Trophoblast cell (in vitro differentiated cells and primary cell): ENCODE data around the gene MT1H.

ENCODE experiments used
- DNase-seq, 2 donors: peaks; one replicate each; pipeline ENCODE4 v3.0.0-alpha.2; 2016
- H2AFZ ChIP-seq: 2 replicates; pipeline ENCODE4 v1.6.1; 2013; ENCODE audit warnings: low read length, moderate library complexity, mild to moderate bottlenecking; ENCODE audit not compliant: insufficient read depth, poor library complexity
- H2AK5ac ChIP-seq: 2 replicates; pipeline ENCODE4 v1.6.1; 2013; ENCODE audit warnings: mild to moderate bottlenecking, low read length
- H2BK120ac ChIP-seq: 2 replicates; pipeline ENCODE4 v1.6.1; 2013; ENCODE audit warnings: low read length, mild to moderate bottlenecking, moderate library complexity; ENCODE audit not compliant: insufficient read depth, poor library complexity
- H2BK12ac ChIP-seq: 2 replicates; pipeline ENCODE4 v1.6.1; 2013; ENCODE audit warnings: mild to moderate bottlenecking, low read length, moderate library complexity
- H2BK5ac ChIP-seq: 2 replicates; pipeline ENCODE4 v1.6.1; 2013; ENCODE audit warnings: low read length, low read depth, moderate library complexity, mild to moderate bottlenecking; ENCODE audit not compliant: poor library complexity
- H3K14ac ChIP-seq: 2 replicates; pipeline ENCODE4 v1.6.1; 2013; ENCODE audit warnings: mild to moderate bottlenecking, low read length
- H3K18ac ChIP-seq: 2 replicates; pipeline ENCODE4 v1.6.1; 2013; ENCODE audit warnings: mild to moderate bottlenecking, low read length
- H3K23ac ChIP-seq: 2 replicates; pipeline ENCODE4 v1.6.1; 2013; ENCODE audit warnings: low read length
- H3K27ac ChIP-seq: 2 replicates; pipeline ENCODE4 v1.5.1; 2013; ENCODE audit warnings: low read depth, mild to moderate bottlenecking, inconsistent platforms, low read length, moderate library complexity
- H3K27me3 ChIP-seq: 2 replicates; pipeline ENCODE4 v1.6.1; 2013; ENCODE audit warnings: inconsistent platforms, mild to moderate bottlenecking, low read length, moderate library complexity; ENCODE audit not compliant: insufficient read depth
- H3K36me3 ChIP-seq, 2 experiments: 1 replicate in 1 of 2; 2 replicates in 1 of 2; pipeline ENCODE4 v1.6.1; 2013; ENCODE audit warnings: low read length in 2 of 2, mild to moderate bottlenecking in 2 of 2, moderate library complexity in 1 of 2; ENCODE audit not compliant: insufficient read depth in 2 of 2, control insufficient read depth in 1 of 2
- H3K4ac ChIP-seq: 2 replicates; pipeline ENCODE4 v1.6.1; 2013; ENCODE audit warnings: low read depth, mild to moderate bottlenecking, low read length, moderate library complexity
- H3K4me1 ChIP-seq, 2 experiments: 1 replicate in 1 of 2; 2 replicates in 1 of 2; pipeline ENCODE4 v1.6.1; 2013; ENCODE audit warnings: low read length in 2 of 2, mild to moderate bottlenecking in 2 of 2, moderate library complexity in 1 of 2; ENCODE audit not compliant: insufficient read depth in 2 of 2, control insufficient read depth in 1 of 2
- H3K4me2 ChIP-seq: 2 replicates; pipeline ENCODE4 v1.6.1; 2013; ENCODE audit warnings: inconsistent platforms, mild to moderate bottlenecking, low read length, moderate library complexity
- H3K4me3 ChIP-seq: 2 replicates; pipeline ENCODE4 v1.5.1; 2013; ENCODE audit warnings: mild to moderate bottlenecking, low read depth, low read length, inconsistent platforms
- H3K79me1 ChIP-seq: one replicate; pipeline ENCODE4 v1.6.1; 2013; ENCODE audit warnings: low read length
- H3K79me2 ChIP-seq: 2 replicates; pipeline ENCODE4 v1.6.1; 2013; ENCODE audit warnings: low read length, mild to moderate bottlenecking; ENCODE audit not compliant: control insufficient read depth, insufficient read depth, poor library complexity
- H3K9ac ChIP-seq: 2 replicates; pipeline ENCODE4 v1.6.1; 2013; ENCODE audit warnings: mild to moderate bottlenecking, low read length
- H3K9me3 ChIP-seq: 2 replicates; pipeline ENCODE4 v1.6.1; 2013; ENCODE audit warnings: low read depth, mild to moderate bottlenecking, control low read depth, inconsistent platforms, low read length; ENCODE audit not compliant: insufficient read depth
- H4K12ac ChIP-seq: 2 replicates; pipeline ENCODE4 v1.6.1; 2013; ENCODE audit warnings: low read depth, mild to moderate bottlenecking, low read length, moderate library complexity
- H4K8ac ChIP-seq: 2 replicates; pipeline ENCODE4 v1.6.1; 2013; ENCODE audit warnings: low read depth, mild to moderate bottlenecking, low read length, moderate library complexity
- H4K91ac ChIP-seq: one replicate; pipeline ENCODE4 v1.6.1; 2013; ENCODE audit warnings: low read depth, mild to moderate bottlenecking, low read length, moderate library complexity
- WGBS: extraction: QIAGEN DNeasy Blood & Tissue Kit; methylation state at CpG from one replicate; pipeline ENCODE4 v1.1.7; 2013; ENCODE audit warnings: missing lambda C conversion rate; ENCODE audit not compliant: insufficient read length, insufficient coverage; ENCODE audit errors: extremely low coverage; 5-methylcytosine and 5-hydroxymethylcytosine counted together

The MT1H gene

DNA sequence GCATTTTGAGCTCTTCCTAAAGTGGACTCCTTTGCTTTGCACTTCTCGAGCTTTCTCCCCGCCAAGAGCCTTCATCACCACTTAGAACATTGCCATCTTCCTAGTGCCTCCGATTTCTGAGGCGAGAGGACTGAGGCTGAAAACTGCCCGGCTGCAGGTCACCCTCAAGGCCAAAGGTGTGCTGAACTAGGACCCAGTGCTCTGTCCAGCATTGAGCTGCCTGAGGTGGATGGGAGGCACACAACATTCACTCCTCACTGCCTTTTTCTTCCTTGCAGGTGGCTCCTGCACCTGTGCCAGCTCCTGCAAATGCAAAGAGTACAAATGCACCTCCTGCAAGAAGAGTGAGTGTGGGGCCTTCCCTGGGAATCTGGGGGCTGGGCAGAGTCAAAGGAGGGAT lies 25.8 kb upstream of the MT1H start:
- no peak overlapping the region for H2BK5ac ChIP-seq
- H3K4ac ChIP-seq: no peak overlapping the region
- H2AK5ac ChIP-seq: no peak overlapping the region
- H4K12ac ChIP-seq: no peak overlapping the region
- peaks cover 72% of the 10 kb centered on the region for H3K27me3 ChIP-seq
- H4K8ac ChIP-seq: no peak overlapping the region
- H3K23ac ChIP-seq: no peak overlapping the region
- H3K4me3 ChIP-seq: no peak overlapping the region
- no peak overlapping the region for H3K14ac ChIP-seq
- no peak overlapping the region for H3K27ac ChIP-seq
- H3K79me2 ChIP-seq: no peaks in the 10 kb centered on the region
- H3K4me1 ChIP-seq: peaks cover 0 to 3% of the 10 kb centered on the region in 2 experiments
- no peaks in the 10 kb centered on the region for H3K79me1 ChIP-seq
- peaks cover 3% of the 10 kb centered on the region for H3K9me3 ChIP-seq
- no peak overlapping the region for H4K91ac ChIP-seq
- H2BK120ac ChIP-seq: no peak overlapping the region
- no CpG with 5 or more reads among the region's 5 CpGs for WGBS
- H2BK12ac ChIP-seq: no peak overlapping the region
- no peak overlapping the region for H3K9ac ChIP-seq
- no peak overlapping the region for H2AFZ ChIP-seq
- H3K4me2 ChIP-seq: no peak overlapping the region
- H3K18ac ChIP-seq: no peak overlapping the region
- no peak for DNase-seq
- H3K36me3 ChIP-seq: no peaks in the 10 kb centered on the region

DNA sequence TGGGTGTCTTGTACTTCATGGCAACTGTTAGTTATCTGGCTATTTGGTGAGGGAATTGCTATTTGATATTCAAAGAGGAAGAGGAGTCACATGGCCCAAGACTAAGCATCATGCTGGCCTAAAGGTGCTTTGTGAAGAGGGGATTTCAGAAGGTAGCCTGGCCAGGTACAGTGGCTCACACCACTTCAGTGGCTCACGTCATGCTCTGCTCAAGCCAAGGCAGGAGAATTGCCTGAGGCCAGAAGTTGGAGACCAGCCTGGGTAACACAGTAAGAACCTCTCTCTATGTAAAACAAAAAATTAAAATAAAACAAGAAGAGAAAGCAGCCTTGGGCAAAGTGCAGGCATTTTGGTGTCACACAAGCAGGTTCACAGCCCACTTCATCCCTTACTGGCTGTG lies 24.3 kb upstream of the MT1H start:
- Histone ChIP-seq H3K27ac (no peak overlapping the region), H3K27me3 (peaks cover 61% of the 10 kb centered on the region), H3K4me3 (no peak overlapping the region), H2BK120ac (no peak overlapping the region), H2AK5ac (no peak overlapping the region), H3K9ac (no peak overlapping the region), H4K91ac (no peak overlapping the region), H3K9me3 (peaks cover 3% of the 10 kb centered on the region), H3K79me1 (no peaks in the 10 kb centered on the region), H3K4me1 (peaks cover 0 to 3% of the 10 kb centered on the region in 2 experiments), H3K18ac (no peak overlapping the region), H3K79me2 (no peaks in the 10 kb centered on the region), H3K23ac (no peak overlapping the region), H2BK12ac (no peak overlapping the region), H3K4ac (no peak overlapping the region), H3K4me2 (no peak overlapping the region), H3K14ac (no peak overlapping the region), H4K8ac (no peak overlapping the region), H2AFZ (no peak overlapping the region), H3K36me3 (no peaks in the 10 kb centered on the region), H2BK5ac (no peak overlapping the region), H4K12ac (no peak overlapping the region)
- DNase-seq: no peak
- WGBS: no CpG with 5 or more reads among the region's 1 CpG

DNA sequence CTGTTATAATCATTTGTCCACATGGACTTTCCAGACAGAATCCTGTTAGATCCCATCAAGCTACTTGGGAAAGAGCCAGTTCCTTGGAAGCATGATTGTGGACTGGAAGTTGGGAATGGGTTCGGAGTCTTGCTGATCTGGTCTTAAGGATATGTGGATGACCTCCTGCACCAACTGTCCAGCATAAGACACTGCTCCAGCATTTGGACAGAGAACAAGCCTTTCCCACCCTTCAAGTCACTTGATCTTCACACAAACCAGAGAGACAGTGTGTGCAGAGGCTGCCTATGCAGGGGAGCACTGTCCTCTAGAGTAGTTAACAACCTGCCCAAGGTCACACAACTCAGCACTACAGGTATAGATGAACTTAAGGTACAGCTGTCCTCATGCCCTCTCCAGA lies 23.8 kb upstream of the MT1H start:
- no peak overlapping the region for H3K14ac ChIP-seq
- no peak overlapping the region for H3K27ac ChIP-seq
- no peaks in the 10 kb centered on the region for H3K36me3 ChIP-seq
- no peak overlapping the region for H2BK120ac ChIP-seq
- no peak overlapping the region for H2AFZ ChIP-seq
- H3K4ac ChIP-seq: no peak overlapping the region
- no peak for DNase-seq
- no peak overlapping the region for H3K4me2 ChIP-seq
- H4K91ac ChIP-seq: no peak overlapping the region
- peaks cover 0 to 3% of the 10 kb centered on the region in 2 experiments for H3K4me1 ChIP-seq
- no peaks in the 10 kb centered on the region for H3K79me2 ChIP-seq
- no peak overlapping the region for H3K23ac ChIP-seq
- H2BK5ac ChIP-seq: no peak overlapping the region
- no peak overlapping the region for H4K12ac ChIP-seq
- no peak overlapping the region for H2BK12ac ChIP-seq
- H3K9me3 ChIP-seq: peaks cover 3% of the 10 kb centered on the region
- no CpG with 5 or more reads among the region's 1 CpG for WGBS
- no peak overlapping the region for H3K18ac ChIP-seq
- no peak overlapping the region for H3K4me3 ChIP-seq
- H4K8ac ChIP-seq: no peak overlapping the region
- H3K79me1 ChIP-seq: no peaks in the 10 kb centered on the region
- no peak overlapping the region for H3K9ac ChIP-seq
- peaks cover 56% of the 10 kb centered on the region for H3K27me3 ChIP-seq
- no peak overlapping the region for H2AK5ac ChIP-seq

DNA sequence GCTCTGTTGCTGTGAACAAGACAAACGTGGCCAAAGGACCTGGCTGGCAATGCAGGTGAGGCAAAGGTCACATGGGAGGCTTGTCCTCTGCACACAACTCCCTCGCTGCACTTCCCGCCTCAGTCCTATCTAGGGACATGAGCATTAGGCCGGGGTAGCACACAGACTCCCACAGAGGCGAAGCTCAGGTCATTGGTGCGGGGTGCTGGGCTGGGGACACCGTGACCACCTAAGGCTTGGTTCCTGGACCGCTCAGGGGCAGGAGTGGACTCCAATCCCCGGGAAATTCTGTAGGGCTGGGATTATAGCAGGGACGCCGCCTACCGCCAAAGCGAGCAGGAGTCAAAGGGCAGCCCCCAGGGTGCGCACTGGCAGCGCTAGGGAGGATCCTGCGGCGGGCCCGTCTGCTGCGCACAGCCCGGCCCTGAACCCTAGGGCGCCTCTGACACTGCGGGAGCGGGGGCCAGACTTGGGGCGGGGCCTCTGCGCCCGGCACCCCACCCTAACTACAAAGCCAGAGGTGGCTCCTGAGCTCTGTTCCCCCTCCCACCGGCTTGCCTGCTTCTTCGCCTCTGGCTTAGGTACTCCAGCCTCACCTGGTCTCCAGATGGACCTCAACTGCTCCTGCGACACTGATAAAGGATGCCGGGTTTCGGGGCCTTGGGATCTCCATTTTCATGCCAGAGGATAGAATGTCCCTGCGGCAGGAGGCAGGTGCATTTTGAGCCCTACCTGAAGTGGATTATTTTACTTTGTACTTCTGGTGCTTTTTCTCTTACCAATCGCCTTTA lies 21.8 kb upstream of the MT1H start:
- Histone ChIP-seq H3K27me3 (peaks cover 45% of the 10 kb centered on the region), H3K23ac (no peak overlapping the region), H3K4me3 (peak overlapping the region; percentile 11), H2BK12ac (no peak overlapping the region), H3K9ac (peak overlapping the region; percentile 33), H3K36me3 (no peaks in the 10 kb centered on the region), H3K9me3 (peaks cover 2% of the 10 kb centered on the region), H3K79me2 (no peaks in the 10 kb centered on the region), H2BK5ac (no peak overlapping the region), H3K79me1 (no peaks in the 10 kb centered on the region), H3K27ac (no peak overlapping the region), H4K8ac (no peak overlapping the region), H2AK5ac (no peak overlapping the region), H2AFZ (no peak overlapping the region), H3K4ac (no peak overlapping the region), H4K91ac (no peak overlapping the region), H4K12ac (no peak overlapping the region), H3K4me1 (peaks cover 0 to 3% of the 10 kb centered on the region in 2 experiments), H2BK120ac (no peak overlapping the region), H3K4me2 (no peak overlapping the region), H3K18ac (no peak overlapping the region), H3K14ac (no peak overlapping the region)
- no peak for DNase-seq
- no CpG with 5 or more reads among the region's 33 CpGs for WGBS
